IMR-90 (cell line): ENCODE data around the gene PFDN1. TPM values are rescaled to one million over a fixed set of nuclear protein-coding genes. Genes with fewer than 3 reads are reported as not detected.

Experiments used
- ATAC-seq: fragments of 200-7000 bp; cut with Tn5 transposase; 2 replicates; pipeline ENCODE4 v1.9.1; 2020; ENCODE audit warnings: low read depth, mild to moderate bottlenecking, moderate library complexity
- BruUV-seq: library from RNA; stranded (reverse); fragments of 400-500 nt; replicated peaks from 2 replicates; lab custom pipeline; 2021; lab: Mats Ljungman, UMichigan
- CTCF ChIA-PET: fragments of 300-600 bp; formaldehyde crosslinking; extraction: SDS; loops from one replicate; lab custom pipeline; 2021; ENCODE audit warnings: antibody characterized with exemption; lab: Yijun Ruan, JAX
- POLR2A ChIA-PET: fragments of 300-600 bp; sonication (Branson Sonifier 250); formaldehyde crosslinking; loops from one replicate; lab custom pipeline; 2022; ENCODE audit warnings: antibody characterized with exemption; ENCODE audit not compliant: unreplicated experiment; lab: Charles Lee
- DNase-seq: peaks from one replicate; pipeline ENCODE4 v3.0.0; 2013
- H2AFZ ChIP-seq: replicated peaks from 2 replicates; pipeline ENCODE3; 2013; ENCODE audit warnings: low read length, mild to moderate bottlenecking; ENCODE audit not compliant: poor library complexity
- H2AK5ac ChIP-seq: 2 replicates; pipeline ENCODE4 v1.6.1; 2013; ENCODE audit warnings: low read depth, low read length, inconsistent platforms
- H2AK9ac ChIP-seq: replicated peaks from 2 replicates; pipeline ENCODE3; 2013; ENCODE audit warnings: mild to moderate bottlenecking, low read depth, low read length, moderate library complexity; ENCODE audit not compliant: poor library complexity
- H2BK120ac ChIP-seq: 2 replicates; pipeline ENCODE4 v1.6.1; 2013; ENCODE audit warnings: low read depth, low read length, inconsistent platforms
- H2BK15ac ChIP-seq: 3 replicates; pipeline ENCODE4 v1.6.1; 2013; ENCODE audit warnings: low read depth, low read length, inconsistent platforms
- H2BK20ac ChIP-seq: 2 replicates; pipeline ENCODE4 v1.6.1; 2013; ENCODE audit warnings: low read depth, mild to moderate bottlenecking, inconsistent platforms, low read length, moderate library complexity
- H2BK5ac ChIP-seq: 2 replicates; pipeline ENCODE4 v1.6.1; 2013; ENCODE audit warnings: mild to moderate bottlenecking, low read depth, low read length, inconsistent platforms; ENCODE audit not compliant: poor library complexity, severe bottlenecking
- H3K14ac ChIP-seq: replicated peaks from 2 replicates; pipeline ENCODE4 v1.6.1; 2013; ENCODE audit warnings: low read depth, low read length, inconsistent platforms
- H3K18ac ChIP-seq: 2 replicates; pipeline ENCODE4 v1.6.1; 2013; ENCODE audit warnings: low read depth, low read length, control low read depth
- H3K23ac ChIP-seq: 2 replicates; pipeline ENCODE4 v1.6.1; 2013; ENCODE audit warnings: low read depth, low read length, inconsistent platforms
- H3K27ac ChIP-seq: 2 replicates; pipeline ENCODE4 v1.5.1; 2013; ENCODE audit warnings: mild to moderate bottlenecking, control low read depth, low read length; ENCODE audit not compliant: insufficient read depth
- H3K27me3 ChIP-seq: 2 replicates; pipeline ENCODE4 v1.6.1; 2013; ENCODE audit warnings: low read length; ENCODE audit not compliant: control insufficient read depth, insufficient read depth
- H3K36me3 ChIP-seq: 2 replicates; pipeline ENCODE4 v1.6.1; 2013; ENCODE audit warnings: low read length, mixed read lengths; ENCODE audit not compliant: control insufficient read depth, insufficient read depth
- H3K4ac ChIP-seq: 2 replicates; pipeline ENCODE4 v1.6.1; 2013; ENCODE audit warnings: low read depth, low read length, inconsistent platforms
- H3K4me1 ChIP-seq: 2 replicates; pipeline ENCODE4 v1.6.1; 2013; ENCODE audit warnings: low read length, mixed read lengths; ENCODE audit not compliant: control insufficient read depth, insufficient read depth
- H3K4me2 ChIP-seq: 2 replicates; pipeline ENCODE4 v1.6.1; 2013; ENCODE audit warnings: low read depth, mild to moderate bottlenecking, control low read depth, low read length, moderate library complexity
- H3K4me3 ChIP-seq: 2 replicates; pipeline ENCODE4 v1.5.1; 2013; ENCODE audit warnings: low read depth, mild to moderate bottlenecking, control low read depth, low read length, moderate library complexity; ENCODE audit not compliant: insufficient read depth
- H3K56ac ChIP-seq: 2 replicates; pipeline ENCODE4 v1.6.1; 2013; ENCODE audit warnings: low read length, inconsistent platforms; ENCODE audit not compliant: insufficient read depth; ENCODE audit errors: extremely low read depth
- H3K79me1 ChIP-seq, 2 experiments: 2 replicates each; pipeline ENCODE4 v1.6.1; 2013; ENCODE audit warnings: low read length in 2 of 2, inconsistent platforms in 1 of 2, low read depth in 1 of 2
- H3K9ac ChIP-seq: 2 replicates; pipeline ENCODE4 v1.6.1; 2013; ENCODE audit warnings: low read depth, low read length, control low read depth
- H3K9me1 ChIP-seq: 2 replicates; pipeline ENCODE4 v1.6.1; 2013; ENCODE audit warnings: low read length, inconsistent platforms; ENCODE audit not compliant: insufficient read depth
- H3K9me3 ChIP-seq: 2 replicates; pipeline ENCODE4 v1.6.1; 2013; ENCODE audit warnings: low read length; ENCODE audit not compliant: control insufficient read depth, insufficient read depth
- H4K20me1 ChIP-seq: 2 replicates; pipeline ENCODE4 v1.6.1; 2013; ENCODE audit warnings: low read length, inconsistent platforms; ENCODE audit not compliant: insufficient read depth
- H4K5ac ChIP-seq: 2 replicates; pipeline ENCODE4 v1.6.1; 2013; ENCODE audit warnings: mild to moderate bottlenecking, low read depth, low read length, control low read depth
- H4K8ac ChIP-seq, 2 experiments: 2 replicates each; pipeline ENCODE4 v1.6.1; 2013; ENCODE audit warnings: low read depth in 2 of 2, low read length in 2 of 2, control low read depth in 1 of 2, inconsistent platforms in 1 of 2
- H4K91ac ChIP-seq: 2 replicates; pipeline ENCODE4 v1.6.1; 2013; ENCODE audit warnings: low read depth, low read length, inconsistent platforms; ENCODE audit not compliant: insufficient read depth
- MAFK ChIP-seq: IDR thresholded peaks from 2 replicates; pipeline ENCODE4 v1.6.1; 2012; ENCODE audit warnings: low read depth, low read length, improper control_type of control experiment
- POLR2A ChIP-seq: IDR thresholded peaks from 2 replicates; pipeline ENCODE4 v1.6.1; 2012; ENCODE audit warnings: mild to moderate bottlenecking, low read depth, low read length
- WGBS, 2 experiments: methylation state at CpG; one replicate each; pipeline versions ENCODE4 v1.1.5 to v1.1.7; 2013; ENCODE audit warnings: missing lambda C conversion rate in 2 of 2; ENCODE audit not compliant: insufficient read length in 1 of 2; ENCODE audit errors: extremely low coverage in 2 of 2; 5-methylcytosine and 5-hydroxymethylcytosine counted together
- dilution Hi-C: fragments of 300-500 bp; cut with HindIII; formaldehyde crosslinking; loops from one replicate; pipeline ENCODE4 v1.14.3; 2018; ENCODE audit warnings: low sequenced_read_pairs; ENCODE audit not compliant: unreplicated experiment
- in situ Hi-C: fragments of 300-500 bp; cut with MboI; formaldehyde crosslinking; loops from 3 replicates; pipeline ENCODE4 v1.14.3; 2019; ENCODE audit warnings: low sequenced_read_pairs, inconsistent platforms, mixed read lengths
- intact Hi-C: fragments of 100-400 bp; cut with micrococcal nuclease; formaldehyde crosslinking; loops from 2 replicates; pipeline ENCODE4 v1.10.0; 2022
- polyA plus RNA-seq, 3 experiments: library from polyadenylated mRNA; depleted of rRNA; stranded (reverse); fragments of >200 nt; gene quantifications; 2 replicates each; pipeline ENCODE4 v1.2.3, GENCODE V29; 2012; ENCODE audit warnings: low replicate concordance in 1 of 3
- total RNA-seq: library from RNA; depleted of rRNA; stranded (reverse); fragments of >200 nt; gene quantifications from 2 replicates; pipeline ENCODE4 v1.2.3, GENCODE V29; 2012
- TF ChIP-seq, protein P1 (sequence below): fragments of 150-350 bp; IDR thresholded peaks from 2 replicates; pipeline ENCODE4 v1.6.1; 2017; ENCODE audit warnings: mild to moderate bottlenecking, antibody characterized with exemption, low read length, low read depth

Gene PFDN1
- total and polyA plus RNA-seq, 2 of the 4 experiments (the other 2 are of a cell fraction) = 98.8 to 134 TPM

DNA sequence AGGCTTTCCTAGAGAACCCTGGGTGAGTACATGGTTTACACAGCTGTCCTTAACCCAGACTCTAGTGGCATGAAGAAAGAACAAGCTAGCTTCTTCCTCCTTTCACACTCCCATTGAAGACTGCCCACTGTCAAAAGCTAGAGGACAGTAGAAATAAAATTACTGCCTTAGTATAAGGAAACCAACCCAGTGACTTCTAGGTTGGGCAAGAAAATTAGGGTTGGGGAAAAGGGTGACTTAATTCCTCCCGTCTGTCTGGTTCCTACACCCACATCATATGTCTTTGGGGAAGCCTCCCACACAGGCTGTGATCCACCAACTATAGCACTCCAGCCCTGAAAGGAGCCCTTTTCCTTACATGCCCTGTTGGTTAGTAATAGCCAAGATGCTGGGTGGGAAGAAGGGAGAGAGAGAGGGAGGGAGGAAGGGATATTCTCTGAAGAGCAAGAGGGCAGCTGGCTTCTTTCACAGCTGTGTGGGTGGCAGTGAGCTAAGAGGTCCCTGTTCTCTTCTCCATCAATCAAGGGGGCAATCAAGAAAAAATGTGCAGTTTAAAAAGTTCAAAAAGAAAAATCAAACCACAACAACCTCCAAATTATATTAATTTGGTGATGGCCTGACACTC is 21.8 kb upstream of the PFDN1 start (continued):
- TF ChIP-seq MAFK = no peak

DNA sequence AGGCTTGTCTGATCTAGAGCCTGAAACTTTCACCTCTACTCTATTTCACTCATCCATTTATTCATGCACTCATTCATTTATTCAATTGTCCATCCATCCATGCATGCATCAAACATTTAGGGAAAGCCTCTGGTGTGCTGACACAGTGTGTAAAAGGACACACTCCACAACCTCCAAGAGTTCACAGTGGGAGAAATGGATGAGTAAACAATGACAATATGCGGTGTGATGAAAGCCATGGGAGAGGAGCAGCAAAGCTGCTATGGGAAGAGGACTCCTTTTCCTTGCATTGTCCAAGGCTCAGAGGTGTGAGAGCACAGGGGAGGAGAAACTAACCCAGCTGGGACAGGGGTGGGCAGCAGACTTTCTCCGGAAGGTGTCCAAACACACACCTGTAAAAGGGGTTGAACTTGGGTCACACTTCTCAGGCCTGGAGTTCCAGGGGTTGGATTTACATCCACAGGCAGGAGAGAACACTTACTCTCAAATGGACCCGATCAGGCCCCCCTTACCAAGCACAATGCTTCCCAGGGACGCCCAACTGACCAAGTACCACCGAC is 21.2 kb upstream of the PFDN1 start:
- Histone ChIP-seq H3K4me3 (no peak overlapping the region), H2AK9ac (peak overlapping the region; percentile 47), H4K8ac (peak overlapping the region; percentile 69 to 85), H3K23ac (peak overlapping the region; percentile 33), H2AK5ac (peak overlapping the region; percentile 68), H3K27ac (no peak overlapping the region; the same call in 1 of the 2 replicates), H2BK20ac (peak overlapping the region; percentile 86), H2BK15ac (peak overlapping the region; percentile 91; the same call in 2 of the 3 replicates), H3K9me1 (peaks cover 23% of the 10 kb centered on the region), H2BK120ac (peak overlapping the region; percentile 86), H3K14ac (peak overlapping the region; percentile 76), H3K4ac (peak overlapping the region; percentile 75), H3K4me2 (no peak overlapping the region), H3K18ac (no peak overlapping the region), H2BK5ac (peak overlapping the region; percentile 6), H3K27me3 (no peaks in the 10 kb centered on the region), H3K36me3 (no peaks in the 10 kb centered on the region), H4K91ac (peak overlapping the region; percentile 72), H4K5ac (no peak overlapping the region), H3K79me1 (0 out of 4 replicates have a peak, but pooled peaks cover 0 to 5% of the 10 kb centered on the region in 2 experiments), H2AFZ (no peak overlapping the region), H4K20me1 (no peaks in the 10 kb centered on the region), H3K9me3 (no peaks in the 10 kb centered on the region), H3K9ac (no peak overlapping the region), H3K56ac (peak overlapping the region; percentile 69; the same call in 1 of the 2 replicates), H3K4me1 (peaks cover 25% of the 10 kb centered on the region)
- CTCF ChIA-PET = interaction anchor here (0.8 to 1.4 kb wide), 3 partner anchors 22 to 80 kb away, joined by 3 read pairs; partner anchors contain the start of gene HBEGF
- POLR2A ChIA-PET = no interaction called here
- dilution Hi-C loops = no loop called here
- intact Hi-C loops = no loop called here
- no CpG with 5 or more reads among the region's 5 CpGs for WGBS, 2 experiments
- peak; percentile 59 for DNase-seq
- BruUV-seq = no TSS peak
- in situ Hi-C loops = no loop called here
- TF ChIP-seq POLR2A = 0 out of 2 replicates have a peak, but pooled peaks have one; percentile 9
- TF ChIP-seq, protein P1, sequence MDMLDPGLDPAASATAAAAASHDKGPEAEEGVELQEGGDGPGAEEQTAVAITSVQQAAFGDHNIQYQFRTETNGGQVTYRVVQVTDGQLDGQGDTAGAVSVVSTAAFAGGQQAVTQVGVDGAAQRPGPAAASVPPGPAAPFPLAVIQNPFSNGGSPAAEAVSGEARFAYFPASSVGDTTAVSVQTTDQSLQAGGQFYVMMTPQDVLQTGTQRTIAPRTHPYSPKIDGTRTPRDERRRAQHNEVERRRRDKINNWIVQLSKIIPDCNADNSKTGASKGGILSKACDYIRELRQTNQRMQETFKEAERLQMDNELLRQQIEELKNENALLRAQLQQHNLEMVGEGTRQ = no peak
- ATAC-seq = no peak
